ENCODE results near the gene VIT. TPM values are rescaled to one million over a fixed set of nuclear protein-coding genes. Genes with fewer than 3 reads are reported as not detected.

The VIT gene
- total RNA-seq, 3 donors from 2014 or later (not counting 1 experiment from before 2014, with no cell fraction given), result 1.4 to 1.9 (median 1.7) TPM

DNA sequence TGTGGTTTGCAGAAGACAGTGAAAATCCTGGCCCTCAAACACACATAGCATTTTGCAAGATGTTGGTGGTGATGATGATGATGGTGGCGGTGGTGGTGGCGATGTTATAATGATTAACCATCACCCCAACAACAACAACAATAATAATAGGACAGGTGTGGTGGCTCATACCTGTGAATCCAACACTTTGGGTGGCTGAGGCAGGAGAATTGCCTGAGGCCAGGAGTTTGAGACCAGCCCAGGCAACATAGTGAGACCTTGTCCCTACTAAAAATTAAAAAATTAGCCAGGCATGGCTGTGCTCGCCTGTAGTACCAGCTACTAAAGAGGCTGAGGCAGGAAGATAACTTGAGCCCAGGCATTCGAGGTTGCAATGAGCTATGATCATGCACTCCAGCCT is 3.8 kb downstream of the VIT start:
- ATAC-seq (no peak), DNase-seq (no peak)
- no peaks in the 10 kb centered on the region for H3K36me3 Mint-ChIP-seq
- peaks cover 0 to 7% of the 10 kb centered on the region in 2 donors for H3K27me3 Mint-ChIP-seq (ENCODE audit: low read depth in 2 of 2)
- Histone ChIP-seq H3K27me3 (ENCODE audit: control insufficient read depth, insufficient read depth, low read length) (no peaks in the 10 kb centered on the region), H3K9me3 (ENCODE audit: control insufficient read depth, insufficient read depth, low read length) (no peaks in the 10 kb centered on the region), H3K4me1 (ENCODE audit: control insufficient read depth, insufficient read depth, low read length) (no peaks in the 10 kb centered on the region), H3K27ac (ENCODE audit: low read length) (no peak overlapping the region), H3K4me3 (ENCODE audit: low read length) (no peak overlapping the region), H3K36me3 (ENCODE audit: control insufficient read depth, insufficient read depth, low read length) (no peaks in the 10 kb centered on the region)
- WGBS (ENCODE audit: insufficient coverage), result 100% methylated on average over 1 of the region's 4 CpGs
- no peaks in the 10 kb centered on the region for H3K4me1 Mint-ChIP-seq
- no peak overlapping the region for H3K27ac Mint-ChIP-seq
- H3K4me3 Mint-ChIP-seq, result no peak overlapping the region
- TF ChIP-seq, protein P1, sequence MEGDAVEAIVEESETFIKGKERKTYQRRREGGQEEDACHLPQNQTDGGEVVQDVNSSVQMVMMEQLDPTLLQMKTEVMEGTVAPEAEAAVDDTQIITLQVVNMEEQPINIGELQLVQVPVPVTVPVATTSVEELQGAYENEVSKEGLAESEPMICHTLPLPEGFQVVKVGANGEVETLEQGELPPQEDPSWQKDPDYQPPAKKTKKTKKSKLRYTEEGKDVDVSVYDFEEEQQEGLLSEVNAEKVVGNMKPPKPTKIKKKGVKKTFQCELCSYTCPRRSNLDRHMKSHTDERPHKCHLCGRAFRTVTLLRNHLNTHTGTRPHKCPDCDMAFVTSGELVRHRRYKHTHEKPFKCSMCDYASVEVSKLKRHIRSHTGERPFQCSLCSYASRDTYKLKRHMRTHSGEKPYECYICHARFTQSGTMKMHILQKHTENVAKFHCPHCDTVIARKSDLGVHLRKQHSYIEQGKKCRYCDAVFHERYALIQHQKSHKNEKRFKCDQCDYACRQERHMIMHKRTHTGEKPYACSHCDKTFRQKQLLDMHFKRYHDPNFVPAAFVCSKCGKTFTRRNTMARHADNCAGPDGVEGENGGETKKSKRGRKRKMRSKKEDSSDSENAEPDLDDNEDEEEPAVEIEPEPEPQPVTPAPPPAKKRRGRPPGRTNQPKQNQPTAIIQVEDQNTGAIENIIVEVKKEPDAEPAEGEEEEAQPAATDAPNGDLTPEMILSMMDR (IDR thresholded peaks at IDR 0.05), result no peak
- intact Hi-C loops (cut with micrococcal nuclease), result no loop called here
- H3K9me3 Mint-ChIP-seq, result no peaks in the 10 kb centered on the region

DNA sequence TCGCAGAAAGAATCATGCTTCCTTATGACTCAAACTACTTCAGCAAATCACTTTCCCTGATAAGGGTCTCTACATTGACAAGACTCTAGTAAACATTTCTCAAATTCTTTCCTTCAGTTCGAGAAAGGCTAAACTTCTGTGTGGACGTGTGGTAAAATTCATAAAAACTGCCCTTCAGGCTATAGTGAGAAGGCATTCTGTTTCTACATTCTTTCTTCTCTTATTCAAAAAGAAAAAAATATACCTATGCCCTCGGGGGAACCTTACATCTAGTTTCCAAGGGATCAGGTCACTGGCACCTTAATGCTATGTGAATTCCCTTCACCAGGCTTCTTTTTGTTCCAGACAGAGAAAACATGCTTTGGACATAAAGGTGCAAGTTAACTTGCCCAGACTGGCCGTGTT is 4.9 kb downstream of the VIT start:
- Histone ChIP-seq H3K27ac (ENCODE audit: low read length) (no peak overlapping the region), H3K36me3 (ENCODE audit: control insufficient read depth, insufficient read depth, low read length) (no peaks in the 10 kb centered on the region), H3K9me3 (ENCODE audit: control insufficient read depth, insufficient read depth, low read length) (no peaks in the 10 kb centered on the region), H3K27me3 (ENCODE audit: control insufficient read depth, insufficient read depth, low read length) (no peaks in the 10 kb centered on the region), H3K4me1 (ENCODE audit: control insufficient read depth, insufficient read depth, low read length) (no peaks in the 10 kb centered on the region), H3K4me3 (ENCODE audit: low read length) (no peak overlapping the region)
- peaks cover 0 to 4% of the 10 kb centered on the region in 2 donors for H3K27me3 Mint-ChIP-seq (ENCODE audit: low read depth in 2 of 2)
- no peak overlapping the region for H3K27ac Mint-ChIP-seq
- no peaks in the 10 kb centered on the region for H3K4me1 Mint-ChIP-seq
- H3K9me3 Mint-ChIP-seq, result no peaks in the 10 kb centered on the region
- intact Hi-C loops (cut with micrococcal nuclease), result no loop called here
- ATAC-seq (no peak), DNase-seq (no peak)
- TF ChIP-seq, protein P1 (IDR thresholded peaks at IDR 0.05), result no peak
- WGBS (ENCODE audit: insufficient coverage), result 82% methylated on average over 3 of the region's 5 CpGs
- H3K4me3 Mint-ChIP-seq, result no peak overlapping the region
- H3K36me3 Mint-ChIP-seq, result no peaks in the 10 kb centered on the region

DNA sequence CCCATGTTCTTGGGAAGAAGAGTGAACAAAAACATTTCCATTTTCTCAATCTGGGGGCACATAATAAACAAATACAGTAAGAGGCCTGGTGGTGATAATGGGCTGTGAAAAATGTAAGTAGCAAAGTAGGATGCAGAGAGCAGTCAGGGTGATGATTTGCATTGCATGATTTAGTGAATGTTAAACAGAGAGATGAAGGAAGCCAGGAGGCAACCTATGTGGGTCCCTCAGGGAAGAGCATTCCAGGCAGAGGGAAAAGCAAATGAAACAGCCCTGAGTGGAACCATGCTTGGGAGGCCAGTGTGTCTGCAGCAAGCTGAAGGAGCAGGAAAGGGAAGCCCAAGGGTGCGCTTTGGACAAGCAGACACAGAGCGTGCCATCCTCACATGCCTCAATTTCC is 5.4 kb downstream of the VIT start:
- no peak for ATAC-seq
- Histone ChIP-seq H3K36me3 (ENCODE audit: control insufficient read depth, insufficient read depth, low read length) (no peaks in the 10 kb centered on the region), H3K27ac (ENCODE audit: low read length) (no peak overlapping the region), H3K9me3 (ENCODE audit: control insufficient read depth, insufficient read depth, low read length) (no peaks in the 10 kb centered on the region), H3K4me1 (ENCODE audit: control insufficient read depth, insufficient read depth, low read length) (no peaks in the 10 kb centered on the region), H3K27me3 (ENCODE audit: control insufficient read depth, insufficient read depth, low read length) (no peaks in the 10 kb centered on the region), H3K4me3 (ENCODE audit: low read length) (no peak overlapping the region)
- TF ChIP-seq, protein P1 (IDR thresholded peaks at IDR 0.05), result no peak
- Mint-ChIP-seq H3K36me3 (no peaks in the 10 kb centered on the region), H3K27me3 (ENCODE audit: low read depth in 2 of 2) (no peaks in the 10 kb centered on the region), H3K9me3 (no peaks in the 10 kb centered on the region), H3K4me3 (no peak overlapping the region), H3K4me1 (no peaks in the 10 kb centered on the region), H3K27ac (no peak overlapping the region)
- no peak for DNase-seq
- 48% methylated on average over 2 of the region's 2 CpGs for WGBS (ENCODE audit: insufficient coverage)
- intact Hi-C loops (cut with micrococcal nuclease), result no loop called here

DNA sequence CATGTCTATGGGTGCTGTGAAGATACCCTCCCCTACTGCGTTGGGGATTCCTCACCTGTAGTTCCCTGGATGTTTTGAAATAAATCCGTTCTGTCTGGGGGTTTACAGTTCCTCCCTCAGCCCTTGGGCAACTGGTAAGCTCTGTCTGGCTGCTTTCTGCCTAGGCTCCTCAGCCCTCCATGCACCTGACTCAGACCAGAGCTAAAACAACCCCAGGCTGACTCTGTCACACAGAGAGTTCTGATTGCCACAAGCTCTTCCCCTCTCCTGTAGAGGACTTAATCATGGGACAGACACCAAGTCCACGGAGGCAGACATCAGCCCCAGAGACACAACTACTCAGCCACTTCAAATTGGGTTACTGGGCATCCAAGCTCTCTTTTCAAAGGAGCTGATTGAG is 6.3 kb downstream of the VIT start:
- Mint-ChIP-seq H3K9me3 (no peaks in the 10 kb centered on the region), H3K36me3 (no peaks in the 10 kb centered on the region), H3K4me3 (no peak overlapping the region), H3K4me1 (no peaks in the 10 kb centered on the region), H3K27me3 (ENCODE audit: low read depth in 2 of 2) (peaks cover 6% of the 10 kb centered on the region in 2 donors), H3K27ac (no peak overlapping the region)
- DNase-seq, result no peak
- Histone ChIP-seq H3K4me3 (ENCODE audit: low read length) (no peak overlapping the region), H3K27ac (ENCODE audit: low read length) (no peak overlapping the region), H3K27me3 (ENCODE audit: control insufficient read depth, insufficient read depth, low read length) (no peaks in the 10 kb centered on the region), H3K36me3 (ENCODE audit: control insufficient read depth, insufficient read depth, low read length) (no peaks in the 10 kb centered on the region), H3K4me1 (ENCODE audit: control insufficient read depth, insufficient read depth, low read length) (no peaks in the 10 kb centered on the region), H3K9me3 (ENCODE audit: control insufficient read depth, insufficient read depth, low read length) (no peaks in the 10 kb centered on the region)
- ATAC-seq, result no peak
- 90% methylated on average over 3 of the region's 3 CpGs for WGBS (ENCODE audit: insufficient coverage)
- TF ChIP-seq, protein P1 (IDR thresholded peaks at IDR 0.05), result no peak
- intact Hi-C loops (cut with micrococcal nuclease), result no loop called here
